ENCODE data around the gene ST3GAL5.

ST3GAL5 gene

DNA sequence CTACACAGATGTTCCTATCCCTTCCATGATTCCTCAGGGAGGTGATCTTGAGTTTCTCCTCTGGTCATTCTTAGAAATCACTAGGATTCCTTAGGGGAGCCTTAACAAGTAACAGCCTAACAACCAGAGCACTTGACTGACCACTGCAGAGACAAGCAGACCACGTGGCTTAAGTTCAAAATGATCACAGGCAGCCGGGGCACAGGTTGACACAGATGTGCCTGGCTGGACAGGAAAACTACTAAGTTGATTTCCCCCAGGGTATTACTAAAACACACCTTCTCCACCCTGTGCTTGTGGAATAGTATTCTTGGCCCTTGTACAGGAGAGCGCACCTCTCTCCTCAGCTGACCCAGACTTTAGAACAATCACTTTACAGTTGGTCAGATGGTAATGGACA is 29.9 kb downstream of the ST3GAL5 start:
- Histone ChIP-seq H3K27me3 (ENCODE audit: insufficient read depth, low read length) (no peaks in the 10 kb centered on the region), H3K4me3 (ENCODE audit: low read length) (no peak overlapping the region), H3K9me3 (ENCODE audit: insufficient read depth, low read depth, low read length) (no peaks in the 10 kb centered on the region), H3K9ac (ENCODE audit: low read depth, low read length) (no peak overlapping the region), H3K4me1 (ENCODE audit: insufficient read depth, low read length) (no peaks in the 10 kb centered on the region), H3K27ac (ENCODE audit: low read depth, low read length) (no peak overlapping the region), H3K36me3 (ENCODE audit: insufficient read depth, low read length) (no peaks in the 10 kb centered on the region; the same call in 1 of the 2 replicates)
- WGBS = 90% methylated on average over 2 of the region's 3 CpGs

DNA sequence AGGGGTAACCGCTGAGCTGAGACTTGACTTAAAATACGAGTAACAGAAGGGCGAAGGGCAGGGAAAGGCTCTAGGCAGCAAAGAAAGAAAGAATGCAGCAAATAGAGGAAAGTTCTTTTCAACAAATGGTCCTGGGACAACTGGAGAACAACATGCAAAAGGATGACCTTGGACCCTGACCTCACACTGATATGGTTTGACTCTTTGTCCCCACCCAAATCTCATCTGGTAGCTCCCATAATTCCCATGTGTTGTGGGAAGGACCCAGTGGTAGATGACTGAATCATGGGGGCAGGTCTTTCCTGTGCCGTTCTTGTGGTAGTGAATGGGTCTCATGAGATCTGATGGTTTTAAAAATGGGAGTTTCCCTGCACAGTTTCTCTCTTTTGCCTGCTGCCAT is 33.9 kb downstream of the ST3GAL5 start:
- no peaks in the 10 kb centered on the region for H3K36me3 ChIP-seq (ENCODE audit: insufficient read depth, low read length)
- 94% methylated on average over 4 of the region's 4 CpGs for WGBS

DNA sequence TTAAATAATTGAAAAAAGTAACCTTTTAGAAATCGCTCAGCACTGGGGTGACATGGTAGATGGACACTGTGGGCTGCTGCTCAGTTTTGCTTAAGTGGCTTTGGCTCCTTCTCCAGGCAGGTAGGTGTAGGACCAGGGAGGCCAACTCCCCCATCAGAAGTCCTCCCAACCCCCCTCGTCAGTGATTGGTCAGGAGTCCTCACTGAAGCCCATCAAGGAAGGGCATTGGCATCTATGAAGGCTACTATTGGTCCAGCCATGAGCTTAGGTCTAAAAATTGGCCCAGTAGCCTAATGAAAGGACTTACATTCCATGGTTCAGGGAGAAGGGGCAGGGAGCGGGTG is 34.7 kb downstream of the ST3GAL5 start:
- no peaks in the 10 kb centered on the region for H3K27me3 ChIP-seq (ENCODE audit: insufficient read depth, low read length)
- no peak overlapping the region for H3K9ac ChIP-seq (ENCODE audit: low read depth, low read length)
- H3K9me3 ChIP-seq (ENCODE audit: insufficient read depth, low read depth, low read length) = no peaks in the 10 kb centered on the region
- H3K27ac ChIP-seq (ENCODE audit: low read depth, low read length) = no peak overlapping the region
- WGBS = 98% methylated on average over 3 of the region's 3 CpGs
- H3K4me1 ChIP-seq (ENCODE audit: insufficient read depth, low read length) = no peaks in the 10 kb centered on the region; the same call in 1 of the 2 replicates
- no peak overlapping the region for H3K4me3 ChIP-seq (ENCODE audit: low read length)
- no peaks in the 10 kb centered on the region for H3K36me3 ChIP-seq (ENCODE audit: insufficient read depth, low read length)

More for the DNA sequence above, 33.9 kb downstream of the ST3GAL5 start:
- Histone ChIP-seq H3K4me3 (ENCODE audit: low read length) (no peak overlapping the region), H3K9ac (ENCODE audit: low read depth, low read length) (no peak overlapping the region), H3K4me1 (ENCODE audit: insufficient read depth, low read length) (no peaks in the 10 kb centered on the region; the same call in 1 of the 2 replicates), H3K9me3 (ENCODE audit: insufficient read depth, low read depth, low read length) (no peaks in the 10 kb centered on the region), H3K27me3 (ENCODE audit: insufficient read depth, low read length) (no peaks in the 10 kb centered on the region), H3K27ac (ENCODE audit: low read depth, low read length) (no peak overlapping the region)

DNA sequence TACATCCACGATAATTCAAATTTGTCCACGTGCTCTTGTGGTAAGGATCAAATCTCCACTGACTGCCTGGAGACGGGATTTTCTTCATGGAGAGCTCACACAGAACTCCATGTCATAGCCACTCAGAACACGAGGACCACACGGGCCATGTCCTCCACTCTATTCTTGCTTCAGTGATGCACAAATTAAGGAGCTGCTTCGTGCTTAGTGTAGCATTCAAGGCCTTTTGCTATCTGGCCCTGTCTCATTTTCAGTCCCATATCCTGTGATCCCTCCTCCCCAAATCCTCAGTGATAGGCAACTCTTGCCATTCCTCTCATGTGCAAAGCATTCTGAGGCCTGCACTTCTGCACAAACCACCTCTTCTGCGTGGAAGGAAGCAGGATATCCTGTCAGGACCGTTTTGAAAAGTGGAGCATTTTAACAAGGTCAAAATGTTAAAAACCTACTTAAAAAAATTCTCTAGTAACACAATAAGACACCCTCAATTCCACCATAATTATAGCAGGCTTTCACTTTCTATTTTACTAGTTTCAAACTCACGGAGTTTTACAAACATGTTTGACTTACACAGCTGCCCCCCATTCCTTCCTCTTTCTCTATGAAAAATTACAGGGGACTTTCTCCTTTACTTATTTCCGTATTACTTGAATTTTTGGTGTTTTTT is 35.2 kb downstream of the ST3GAL5 start:
- Histone ChIP-seq H3K9ac (ENCODE audit: low read depth, low read length) (no peak overlapping the region), H3K4me1 (ENCODE audit: insufficient read depth, low read length) (no peaks in the 10 kb centered on the region; the same call in 1 of the 2 replicates), H3K27ac (ENCODE audit: low read depth, low read length) (no peak overlapping the region), H3K36me3 (ENCODE audit: insufficient read depth, low read length) (no peaks in the 10 kb centered on the region), H3K9me3 (ENCODE audit: insufficient read depth, low read depth, low read length) (no peaks in the 10 kb centered on the region), H3K4me3 (ENCODE audit: low read length) (no peak overlapping the region), H3K27me3 (ENCODE audit: insufficient read depth, low read length) (no peaks in the 10 kb centered on the region)
- WGBS = 93% methylated on average over 10 of the region's 10 CpGs

DNA sequence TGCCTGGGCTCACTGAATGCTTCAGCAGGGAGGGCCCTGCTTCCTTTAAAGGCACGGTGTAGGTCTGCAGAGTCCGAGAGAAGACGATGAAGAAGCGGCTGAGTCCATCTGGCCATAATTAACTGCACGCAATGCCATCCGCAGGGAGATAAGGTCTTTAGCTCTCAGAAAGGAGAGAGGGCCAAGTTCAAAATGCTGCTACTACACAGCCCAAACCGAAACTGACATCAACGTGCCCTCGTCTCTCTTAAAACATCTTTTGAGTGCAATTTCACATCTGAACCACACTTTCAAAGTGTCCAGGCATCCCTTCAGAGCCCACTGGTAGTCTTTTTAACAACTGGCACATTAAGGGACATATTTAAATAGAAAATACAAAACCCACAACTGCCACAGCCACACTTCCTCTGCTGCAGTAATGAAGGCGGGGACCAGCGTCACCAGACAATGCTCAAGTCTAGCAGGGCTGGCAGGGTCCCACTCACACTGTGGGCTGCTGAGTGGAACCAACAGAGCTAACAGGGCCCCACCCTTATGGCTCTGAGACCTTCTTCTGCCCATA is 35.8 kb downstream of the ST3GAL5 start:
- WGBS = 93% methylated on average over 11 of the region's 11 CpGs
- Histone ChIP-seq H3K4me3 (ENCODE audit: low read length) (no peak overlapping the region), H3K27ac (ENCODE audit: low read depth, low read length) (no peak overlapping the region), H3K9ac (ENCODE audit: low read depth, low read length) (no peak overlapping the region), H3K9me3 (ENCODE audit: insufficient read depth, low read depth, low read length) (no peaks in the 10 kb centered on the region), H3K4me1 (ENCODE audit: insufficient read depth, low read length) (no peaks in the 10 kb centered on the region; the same call in 1 of the 2 replicates), H3K27me3 (ENCODE audit: insufficient read depth, low read length) (no peaks in the 10 kb centered on the region), H3K36me3 (ENCODE audit: insufficient read depth, low read length) (no peaks in the 10 kb centered on the region)

DNA sequence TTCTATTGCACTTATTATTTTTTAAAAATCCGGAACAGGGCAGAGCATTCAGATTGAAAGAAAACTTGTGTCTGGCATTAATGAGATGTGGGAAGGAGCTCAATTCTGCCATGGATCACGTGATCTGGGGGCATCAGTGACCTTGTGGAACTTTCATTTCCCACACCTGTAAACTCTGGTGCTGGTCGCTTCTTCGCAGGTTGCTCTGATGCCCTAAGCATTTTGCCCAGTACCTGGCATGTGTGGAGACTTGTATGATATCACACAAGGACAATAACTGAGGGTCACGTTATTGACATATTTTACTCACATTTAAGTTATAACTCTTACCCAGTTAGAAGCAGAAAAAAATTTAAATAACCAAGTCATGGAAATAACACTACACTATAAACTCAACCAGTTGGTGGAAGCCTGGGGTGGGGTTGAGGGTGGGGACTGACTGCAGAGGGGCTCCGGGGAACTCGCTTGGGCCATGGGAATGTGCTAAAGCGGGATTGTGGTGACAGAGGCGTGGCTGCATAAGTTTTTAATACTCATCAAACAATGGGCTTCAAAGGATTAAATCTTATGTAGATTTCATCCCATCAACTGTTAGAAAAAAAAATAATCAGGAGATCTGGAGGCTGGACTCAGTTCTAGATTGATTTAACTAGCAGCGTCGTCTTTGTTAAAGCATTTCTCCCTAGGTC is 36.5 kb downstream of the ST3GAL5 start:
- Histone ChIP-seq H3K9me3 (ENCODE audit: insufficient read depth, low read depth, low read length) (no peaks in the 10 kb centered on the region), H3K4me1 (ENCODE audit: insufficient read depth, low read length) (no peaks in the 10 kb centered on the region; the same call in 1 of the 2 replicates), H3K4me3 (ENCODE audit: low read length) (no peak overlapping the region), H3K27me3 (ENCODE audit: insufficient read depth, low read length) (no peaks in the 10 kb centered on the region), H3K9ac (ENCODE audit: low read depth, low read length) (no peak overlapping the region), H3K27ac (ENCODE audit: low read depth, low read length) (no peak overlapping the region), H3K36me3 (ENCODE audit: insufficient read depth, low read length) (no peaks in the 10 kb centered on the region)
- 96% methylated on average over 10 of the region's 11 CpGs for WGBS

DNA sequence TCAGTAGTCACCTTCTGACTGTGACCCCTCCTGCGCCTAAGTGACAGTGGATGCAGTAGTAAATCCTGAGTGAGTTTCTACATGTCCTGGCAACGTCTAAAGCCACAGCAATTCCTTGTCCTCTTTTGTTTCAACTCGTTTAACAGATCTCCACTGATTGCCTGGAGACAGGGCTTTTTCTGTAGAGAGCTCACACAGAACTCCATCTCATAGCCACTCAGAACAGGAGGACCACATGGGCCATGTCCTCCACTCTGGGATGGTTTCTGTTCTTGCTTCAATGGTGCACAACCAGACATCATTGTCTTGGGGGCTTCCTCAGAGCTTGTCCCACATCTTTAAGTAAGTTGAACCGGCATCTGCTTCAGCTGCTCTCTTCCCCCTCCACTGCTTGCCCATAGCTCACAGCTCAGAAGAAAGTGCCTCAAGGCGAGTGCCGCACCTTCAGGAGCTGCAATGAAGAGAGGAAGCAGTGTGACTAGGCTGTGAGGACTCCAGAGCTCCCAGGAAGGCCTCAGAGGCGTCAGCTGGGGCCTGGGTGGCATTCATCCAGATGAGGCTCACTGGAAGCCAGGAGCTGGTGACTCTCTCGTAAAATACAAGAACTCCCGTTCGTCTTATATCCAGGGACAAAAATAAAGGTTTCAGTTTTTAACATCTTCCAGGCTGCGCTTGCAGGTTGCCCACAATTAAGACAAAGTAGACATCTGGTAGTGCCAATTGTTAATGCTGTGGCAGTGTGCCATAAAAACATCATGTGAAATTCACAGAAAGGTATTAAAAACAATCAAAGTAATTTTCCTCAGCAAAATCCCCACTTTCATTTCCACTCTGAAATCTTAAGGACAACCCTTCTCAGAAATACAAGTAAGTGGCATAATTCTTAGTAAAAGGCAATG is 37.3 kb downstream of the ST3GAL5 start:
- no peaks in the 10 kb centered on the region for H3K27me3 ChIP-seq (ENCODE audit: insufficient read depth, low read length)
- H3K27ac ChIP-seq (ENCODE audit: low read depth, low read length) = no peak overlapping the region
- H3K4me3 ChIP-seq (ENCODE audit: low read length) = no peak overlapping the region
- 92% methylated on average over 11 of the region's 11 CpGs for WGBS
- no peaks in the 10 kb centered on the region for H3K36me3 ChIP-seq (ENCODE audit: insufficient read depth, low read length)
- no peaks in the 10 kb centered on the region for H3K9me3 ChIP-seq (ENCODE audit: insufficient read depth, low read depth, low read length)
- H3K4me1 ChIP-seq (ENCODE audit: insufficient read depth, low read length) = no peaks in the 10 kb centered on the region; the same call in 1 of the 2 replicates
- H3K9ac ChIP-seq (ENCODE audit: low read depth, low read length) = no peak overlapping the region

DNA sequence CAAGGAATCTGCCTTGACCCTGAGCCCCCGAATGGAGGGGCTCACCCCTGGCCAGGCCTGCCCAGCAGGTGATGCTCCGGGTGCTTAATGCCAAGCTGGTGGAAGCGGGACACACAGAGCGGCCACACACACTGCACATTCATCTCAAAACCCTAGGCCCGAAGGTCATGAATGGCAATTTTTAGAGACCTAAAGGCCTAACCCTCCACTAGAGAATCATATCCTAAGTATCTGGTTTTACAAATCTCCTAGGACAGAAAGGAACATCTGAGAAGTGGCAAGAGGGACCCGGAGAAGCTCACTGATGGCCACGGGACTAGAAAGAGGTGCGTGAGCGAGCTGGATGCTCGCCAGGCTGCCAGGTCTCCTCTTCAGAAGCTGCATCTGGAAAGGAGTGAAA is 38.3 kb downstream of the ST3GAL5 start:
- 92% methylated on average over 10 of the region's 10 CpGs for WGBS
- H3K4me1 ChIP-seq (ENCODE audit: insufficient read depth, low read length) = no peaks in the 10 kb centered on the region; the same call in 1 of the 2 replicates
- H3K4me3 ChIP-seq (ENCODE audit: low read length) = no peak overlapping the region
- H3K36me3 ChIP-seq (ENCODE audit: insufficient read depth, low read length) = no peaks in the 10 kb centered on the region
- H3K27me3 ChIP-seq (ENCODE audit: insufficient read depth, low read length) = no peaks in the 10 kb centered on the region
- no peak overlapping the region for H3K9ac ChIP-seq (ENCODE audit: low read depth, low read length)
- H3K27ac ChIP-seq (ENCODE audit: low read depth, low read length) = no peak overlapping the region
- H3K9me3 ChIP-seq (ENCODE audit: insufficient read depth, low read depth, low read length) = no peaks in the 10 kb centered on the region

DNA sequence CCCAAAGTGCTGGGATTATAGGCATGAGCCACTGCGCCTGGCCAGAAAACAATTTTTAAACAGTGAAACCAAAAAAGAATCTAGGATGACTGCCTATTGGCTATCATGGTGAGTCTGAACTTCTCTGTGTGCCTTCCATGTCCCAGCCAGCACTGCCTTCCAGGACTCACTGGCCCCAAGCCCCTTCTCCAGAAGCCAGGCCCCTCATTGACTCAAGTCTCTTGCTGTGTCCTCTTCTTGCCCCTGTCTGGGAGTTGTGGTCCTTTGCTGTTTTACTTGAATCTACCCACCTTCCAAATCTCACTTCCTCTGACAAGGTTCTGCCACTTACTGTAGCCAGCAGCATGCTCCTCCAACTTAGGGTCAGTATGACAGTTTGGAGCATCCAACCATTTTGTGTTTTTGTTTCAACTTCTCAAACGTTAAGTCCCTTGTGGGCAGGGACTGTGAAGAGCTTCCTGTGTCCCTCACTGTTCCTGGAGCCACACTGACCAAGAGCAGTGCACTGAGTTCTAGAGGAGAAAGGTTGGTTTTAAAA is 41.7 kb downstream of the ST3GAL5 start:
- Histone ChIP-seq H3K36me3 (ENCODE audit: insufficient read depth, low read length) (no peaks in the 10 kb centered on the region), H3K27ac (ENCODE audit: low read depth, low read length) (no peak overlapping the region), H3K4me1 (ENCODE audit: insufficient read depth, low read length) (no peaks in the 10 kb centered on the region; the same call in 1 of the 2 replicates), H3K9me3 (ENCODE audit: insufficient read depth, low read depth, low read length) (no peaks in the 10 kb centered on the region), H3K27me3 (ENCODE audit: insufficient read depth, low read length) (no peaks in the 10 kb centered on the region), H3K4me3 (ENCODE audit: low read length) (no peak overlapping the region), H3K9ac (ENCODE audit: low read depth, low read length) (no peak overlapping the region)
- 89% methylated on average over 2 of the region's 2 CpGs for WGBS

DNA sequence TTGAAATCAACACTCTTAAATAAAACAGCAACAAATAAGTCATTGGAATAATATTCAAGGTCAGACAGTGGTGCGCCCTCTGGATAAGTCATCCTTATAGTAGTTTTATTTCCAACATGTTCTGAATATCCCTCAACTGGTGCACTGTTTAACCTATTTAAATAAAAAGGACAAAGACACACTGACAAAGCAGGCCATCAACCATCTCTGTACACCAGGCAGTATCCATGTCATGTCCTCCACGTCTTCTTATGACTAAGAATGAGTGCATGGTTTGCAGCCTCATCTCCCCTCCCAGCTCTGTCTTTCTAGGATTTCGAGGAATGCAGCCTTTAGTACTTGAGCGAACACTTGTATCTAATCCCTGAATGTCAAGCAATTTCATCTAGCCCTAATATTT is 42.4 kb downstream of the ST3GAL5 start:
- H3K27me3 ChIP-seq (ENCODE audit: insufficient read depth, low read length) = no peaks in the 10 kb centered on the region
- H3K9me3 ChIP-seq (ENCODE audit: insufficient read depth, low read depth, low read length) = no peaks in the 10 kb centered on the region
- H3K4me1 ChIP-seq (ENCODE audit: insufficient read depth, low read length) = no peaks in the 10 kb centered on the region; the same call in 1 of the 2 replicates
- 93% methylated on average over 4 of the region's 4 CpGs for WGBS
- H3K36me3 ChIP-seq (ENCODE audit: insufficient read depth, low read length) = no peaks in the 10 kb centered on the region
- H3K4me3 ChIP-seq (ENCODE audit: low read length) = no peak overlapping the region
- no peak overlapping the region for H3K9ac ChIP-seq (ENCODE audit: low read depth, low read length)
- no peak overlapping the region for H3K27ac ChIP-seq (ENCODE audit: low read depth, low read length)

Measured in HUES64 (cell line).